Lower leg skin (tissue), 4 donors: ENCODE data around the gene PSMB5. TPM values are rescaled to one million over a fixed set of nuclear protein-coding genes. Genes with fewer than 3 reads are reported as not detected.

Experiments used
- DNase-seq, 2 donors: peaks; one replicate each; pipeline ENCODE4 v3.0.0-alpha.2; 2019; ENCODE audit warnings: low spot score in 2 of 2
- H3K4me3 ChIP-seq: fragments of 200-600 bp; sonication (generic); 2 replicates; pipeline ENCODE4 v1.5.1; 2017; ENCODE audit warnings: mild to moderate bottlenecking, low read depth; ENCODE audit not compliant: poor library complexity, severe bottlenecking
- POLR2A ChIP-seq, 2 donors: fragments of 450-650 bp; IDR thresholded peaks; one replicate each; pipeline ENCODE4 v1.6.1; 2016 to 2017; ENCODE audit warnings: antibody characterized with exemption in 2 of 2, mild to moderate bottlenecking in 1 of 2, moderate library complexity in 1 of 2
- WGBS, 2 donors: methylation state at CpG; one replicate each; pipeline ENCODE4 v1.1.5; 2018; 5-methylcytosine and 5-hydroxymethylcytosine counted together
- intact Hi-C: fragments of 100-400 bp; cut with DNase I; formaldehyde crosslinking; loops from one replicate; pipeline ENCODE4 v1.15.0; 2023; ENCODE audit warnings: low total_unique reads
- total RNA-seq, 4 donors: library from RNA; depleted of rRNA; stranded (reverse); fragments of >200 nt; gene quantifications; one replicate each; pipeline ENCODE4 v1.1.0, GENCODE V29; 2016
- TF ChIP-seq, protein P1 (sequence below), 3 donors: fragments of 450-650 bp; IDR thresholded peaks; one replicate each; pipeline ENCODE4 v1.5.1; 2016; ENCODE audit warnings: antibody characterized with exemption in 3 of 3, mild to moderate bottlenecking in 3 of 3, moderate library complexity in 2 of 3

The PSMB5 gene
- total RNA-seq, 4 donors from 2014 or later, result 70.6 to 148 (median 116) TPM

GRCh38 chr14:23024612-23025075 lies 10.1 kb downstream of the PSMB5 start:
- no peak overlapping the region for H3K4me3 ChIP-seq
- TF ChIP-seq POLR2A (IDR thresholded peaks at IDR 0.05), result no peak
- TF ChIP-seq, protein P1, sequence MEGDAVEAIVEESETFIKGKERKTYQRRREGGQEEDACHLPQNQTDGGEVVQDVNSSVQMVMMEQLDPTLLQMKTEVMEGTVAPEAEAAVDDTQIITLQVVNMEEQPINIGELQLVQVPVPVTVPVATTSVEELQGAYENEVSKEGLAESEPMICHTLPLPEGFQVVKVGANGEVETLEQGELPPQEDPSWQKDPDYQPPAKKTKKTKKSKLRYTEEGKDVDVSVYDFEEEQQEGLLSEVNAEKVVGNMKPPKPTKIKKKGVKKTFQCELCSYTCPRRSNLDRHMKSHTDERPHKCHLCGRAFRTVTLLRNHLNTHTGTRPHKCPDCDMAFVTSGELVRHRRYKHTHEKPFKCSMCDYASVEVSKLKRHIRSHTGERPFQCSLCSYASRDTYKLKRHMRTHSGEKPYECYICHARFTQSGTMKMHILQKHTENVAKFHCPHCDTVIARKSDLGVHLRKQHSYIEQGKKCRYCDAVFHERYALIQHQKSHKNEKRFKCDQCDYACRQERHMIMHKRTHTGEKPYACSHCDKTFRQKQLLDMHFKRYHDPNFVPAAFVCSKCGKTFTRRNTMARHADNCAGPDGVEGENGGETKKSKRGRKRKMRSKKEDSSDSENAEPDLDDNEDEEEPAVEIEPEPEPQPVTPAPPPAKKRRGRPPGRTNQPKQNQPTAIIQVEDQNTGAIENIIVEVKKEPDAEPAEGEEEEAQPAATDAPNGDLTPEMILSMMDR (IDR thresholded peaks at IDR 0.05), result no peak
- intact Hi-C loops, result no loop called here
- 73 to 74% methylated on average over 7 of the region's 7 CpGs for WGBS, 2 donors
- DNase-seq, result no peak

- 87 to 95% methylated on average over 2 of the region's 2 CpGs for WGBS, 2 donors
These were observed 10.9 kb downstream of the PSMB5 start for GRCh38 chr14:23023795-23024152.

GRCh38 chr14:23023022-23023794 lies 11.5 kb downstream of the PSMB5 start:
- WGBS, 2 donors, result 79 to 84% methylated on average over 8 of the region's 8 CpGs
- TF ChIP-seq, protein P1 (IDR thresholded peaks at IDR 0.05), result no peak
- no peak for TF ChIP-seq POLR2A (IDR thresholded peaks at IDR 0.05)
- H3K4me3 ChIP-seq, result no peak overlapping the region
- DNase-seq, result no peak
- intact Hi-C loops, result no loop called here

More at GRCh38 chr14:23023795-23024152, 10.9 kb downstream of the PSMB5 start:
- DNase-seq, result no peak
- intact Hi-C loops, result no loop called here
- H3K4me3 ChIP-seq, result no peak overlapping the region
- TF ChIP-seq, protein P1 (IDR thresholded peaks at IDR 0.05), result no peak
- no peak for TF ChIP-seq POLR2A (IDR thresholded peaks at IDR 0.05)

- TF ChIP-seq, protein P1 (IDR thresholded peaks at IDR 0.05), result no peak
- no peak for TF ChIP-seq POLR2A (IDR thresholded peaks at IDR 0.05)
- no peak overlapping the region for H3K4me3 ChIP-seq
- WGBS, 2 donors, result 56 to 64% methylated on average over 7 of the region's 7 CpGs
- intact Hi-C loops, result no loop called here
- no peak for DNase-seq
These were observed 12.7 kb downstream of the PSMB5 start for GRCh38 chr14:23021889-23022442.

- TF ChIP-seq, protein P1 (IDR thresholded peaks at IDR 0.05), result no peak
- no peak for TF ChIP-seq POLR2A (IDR thresholded peaks at IDR 0.05)
- no peak overlapping the region for H3K4me3 ChIP-seq
- no peak for DNase-seq
- WGBS, 2 donors, result 80 to 82% methylated on average over 9 of the region's 9 CpGs
- intact Hi-C loops, result no loop called here
These were observed 13.3 kb downstream of the PSMB5 start for GRCh38 chr14:23021434-23021833.
